Neural cell (in vitro differentiated cells): ENCODE results near the gene ZNF547.

Experiments
- CTCF ChIP-seq: fragments of 450-650 bp; IDR thresholded peaks from 2 replicates; pipeline ENCODE4 v1.5.1; 2014; ENCODE audit warnings: antibody characterized with exemption, mild to moderate bottlenecking, moderate library complexity; ENCODE audit not compliant: poor library complexity, severe bottlenecking
- EP300 ChIP-seq: fragments of 450-650 bp; conservative IDR thresholded peaks from 2 replicates; pipeline ENCODE4 v1.6.1; 2014; ENCODE audit warnings: antibody characterized with exemption, mild to moderate bottlenecking, moderate library complexity; ENCODE audit not compliant: poor library complexity, severe bottlenecking
- MXI1 ChIP-seq: fragments of 450-650 bp; conservative IDR thresholded peaks from 2 replicates; pipeline ENCODE4 v1.6.1; 2014; ENCODE audit warnings: antibody characterized with exemption, mild to moderate bottlenecking; ENCODE audit not compliant: poor library complexity, severe bottlenecking
- RAD21 ChIP-seq: fragments of 450-650 bp; conservative IDR thresholded peaks from 2 replicates; pipeline ENCODE4 v1.6.1; 2014; ENCODE audit warnings: antibody characterized with exemption, mild to moderate bottlenecking, moderate library complexity
- TAF1 ChIP-seq: IDR thresholded peaks from 2 replicates; pipeline ENCODE4 v1.6.1; 2012; ENCODE audit warnings: low read depth

GRCh38 chr19:57342582-57342981 lies 20.8 kb upstream of the ZNF547 start:
- TF ChIP-seq TAF1 (no peak), EP300 (no peak), CTCF (no peak), MXI1 (no peak), RAD21 (no peak)
